ENCODE results near the gene MSX1. TPM values are rescaled to one million over a fixed set of nuclear protein-coding genes. Genes with fewer than 3 reads are reported as not detected.

The MSX1 gene
- total RNA-seq, 2 donors from 2014 or later, result 0.25 to 0.53 TPM

DNA sequence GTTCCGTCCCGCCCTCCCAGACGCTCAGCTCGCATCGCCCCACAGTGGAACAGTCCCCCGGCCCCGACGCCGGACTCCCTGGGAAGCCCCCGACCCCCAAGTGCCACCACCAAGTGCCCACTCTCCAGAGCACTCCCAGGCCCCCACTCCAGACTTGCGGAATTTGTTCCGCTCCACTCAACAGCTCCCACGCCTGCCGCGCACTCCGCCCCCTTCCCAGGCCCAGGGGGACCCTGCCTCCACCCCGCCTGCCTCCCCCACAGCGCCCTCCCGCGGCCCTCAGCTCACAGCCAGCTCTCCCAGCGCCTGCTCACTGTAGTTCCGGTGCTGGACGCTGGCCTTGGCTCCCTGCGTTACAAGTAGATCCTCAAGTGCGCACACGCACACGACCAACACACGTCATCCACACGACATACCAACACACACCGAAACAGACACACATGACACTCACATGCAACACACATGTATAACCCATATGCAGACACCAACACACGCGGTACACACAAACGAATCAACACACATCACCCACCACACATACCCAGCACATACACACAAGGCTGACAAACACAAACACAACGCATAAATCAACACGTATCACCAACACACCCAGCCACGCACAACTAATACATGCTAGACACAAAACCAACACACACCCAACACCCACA lies 8.0 kb downstream of the MSX1 start:
- DNase-seq, result no peak
- no peak overlapping the region for H3K9ac ChIP-seq (ENCODE audit: low read depth in 2 of 2, low read length in 2 of 2)
- no peaks in the 10 kb centered on the region for H3K9me3 ChIP-seq
- TF ChIP-seq, protein P1, sequence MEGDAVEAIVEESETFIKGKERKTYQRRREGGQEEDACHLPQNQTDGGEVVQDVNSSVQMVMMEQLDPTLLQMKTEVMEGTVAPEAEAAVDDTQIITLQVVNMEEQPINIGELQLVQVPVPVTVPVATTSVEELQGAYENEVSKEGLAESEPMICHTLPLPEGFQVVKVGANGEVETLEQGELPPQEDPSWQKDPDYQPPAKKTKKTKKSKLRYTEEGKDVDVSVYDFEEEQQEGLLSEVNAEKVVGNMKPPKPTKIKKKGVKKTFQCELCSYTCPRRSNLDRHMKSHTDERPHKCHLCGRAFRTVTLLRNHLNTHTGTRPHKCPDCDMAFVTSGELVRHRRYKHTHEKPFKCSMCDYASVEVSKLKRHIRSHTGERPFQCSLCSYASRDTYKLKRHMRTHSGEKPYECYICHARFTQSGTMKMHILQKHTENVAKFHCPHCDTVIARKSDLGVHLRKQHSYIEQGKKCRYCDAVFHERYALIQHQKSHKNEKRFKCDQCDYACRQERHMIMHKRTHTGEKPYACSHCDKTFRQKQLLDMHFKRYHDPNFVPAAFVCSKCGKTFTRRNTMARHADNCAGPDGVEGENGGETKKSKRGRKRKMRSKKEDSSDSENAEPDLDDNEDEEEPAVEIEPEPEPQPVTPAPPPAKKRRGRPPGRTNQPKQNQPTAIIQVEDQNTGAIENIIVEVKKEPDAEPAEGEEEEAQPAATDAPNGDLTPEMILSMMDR (IDR thresholded peaks at IDR 0.05), result no peak
- H3K4me1 ChIP-seq, result no peaks in the 10 kb centered on the region
- H3K4me3 ChIP-seq, result no peak overlapping the region
- no peak overlapping the region for H3K27ac ChIP-seq
- peaks cover 99% of the 10 kb centered on the region for H3K27me3 ChIP-seq
- no peaks in the 10 kb centered on the region for H3K36me3 ChIP-seq
- intact Hi-C loops (cut with DNase I), result no loop called here

DNA sequence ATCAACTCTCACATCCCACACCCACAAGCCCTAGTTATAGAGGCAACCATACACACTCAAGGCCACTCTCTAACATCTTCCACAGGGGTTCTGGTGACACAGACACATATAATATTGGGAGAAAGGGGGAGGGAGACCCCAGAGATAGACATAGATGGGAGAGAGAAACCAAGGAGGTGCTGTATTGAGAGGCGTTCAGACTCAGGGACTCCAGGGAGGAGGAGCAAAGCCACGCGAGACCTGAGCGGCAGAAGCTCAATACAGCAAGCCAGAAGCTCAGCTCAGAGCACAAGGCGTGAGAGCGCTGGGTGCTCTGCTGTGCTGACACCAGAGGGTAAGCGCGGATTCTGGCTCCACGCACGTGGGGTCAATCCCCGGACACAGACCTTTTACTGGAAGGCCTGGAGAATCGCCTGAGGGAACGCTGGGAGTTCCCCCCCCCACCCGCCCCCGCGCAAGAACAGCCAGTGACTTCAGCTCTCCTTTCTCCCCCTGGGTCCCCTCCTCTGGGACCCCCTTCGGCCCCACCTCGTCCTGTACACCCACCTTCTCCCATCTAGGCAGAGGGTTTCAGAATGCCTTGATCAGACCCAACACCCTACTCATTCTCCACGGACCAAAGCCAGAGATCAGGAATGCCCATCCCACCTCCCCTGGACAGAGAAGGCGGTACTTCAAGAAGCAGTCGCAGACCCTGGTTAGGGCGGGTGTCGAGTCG lies 8.7 kb downstream of the MSX1 start:
- Histone ChIP-seq H3K36me3 (no peaks in the 10 kb centered on the region), H3K4me1 (no peaks in the 10 kb centered on the region), H3K27ac (no peak overlapping the region), H3K9me3 (no peaks in the 10 kb centered on the region), H3K9ac (ENCODE audit: low read depth in 2 of 2, low read length in 2 of 2) (no peak overlapping the region), H3K27me3 (peaks cover 99% of the 10 kb centered on the region), H3K4me3 (no peak overlapping the region)
- intact Hi-C loops (cut with DNase I), result no loop called here
- no peak for DNase-seq
- TF ChIP-seq, protein P1 (IDR thresholded peaks at IDR 0.05), result no peak

DNA sequence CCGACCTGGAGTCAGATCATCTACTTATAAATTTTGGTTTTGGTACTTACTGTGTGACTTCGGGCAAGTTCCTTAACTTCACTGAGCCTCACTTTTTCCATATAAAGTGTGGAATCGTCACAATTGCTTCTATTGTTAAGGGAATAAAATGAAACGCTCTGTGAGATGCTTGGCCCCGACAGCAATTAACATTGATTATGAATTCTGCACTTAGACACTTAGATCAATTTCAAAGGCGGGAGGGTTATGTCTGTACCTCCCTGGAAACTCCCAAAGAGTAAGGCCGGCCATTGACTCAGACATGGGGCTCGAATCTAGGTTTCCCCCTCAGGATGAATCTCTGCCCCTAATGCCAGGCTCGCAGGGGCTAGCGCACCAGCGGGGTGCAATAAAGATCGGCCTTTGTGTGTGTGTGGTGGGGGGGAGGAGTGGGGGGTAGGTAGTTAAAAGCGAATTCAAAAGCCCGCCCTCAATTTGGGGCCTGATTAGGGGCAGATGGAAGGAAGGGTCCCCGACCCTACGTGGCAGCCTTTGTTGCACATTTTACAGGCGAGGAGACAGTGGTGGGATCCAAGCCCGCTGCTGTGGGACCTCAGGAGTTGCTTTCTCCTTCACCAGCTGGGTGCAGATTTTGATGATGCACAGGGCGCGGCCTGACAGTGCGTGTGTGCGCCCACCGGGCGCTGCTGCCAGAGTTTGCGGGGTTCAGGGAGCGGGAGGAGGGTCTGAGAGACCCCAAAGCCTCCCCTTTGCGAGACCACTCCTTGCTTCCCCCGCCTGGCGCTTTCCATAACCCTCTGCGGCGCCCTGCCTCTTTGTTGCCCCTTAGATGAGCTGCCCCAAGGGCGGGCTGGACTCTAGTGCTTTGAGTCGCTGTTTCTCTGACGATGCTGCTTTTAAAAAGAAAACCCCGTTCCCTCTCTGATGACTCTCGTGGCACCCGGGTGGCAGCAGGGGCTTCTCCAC lies 9.6 kb downstream of the MSX1 start:
- H3K36me3 ChIP-seq, result no peaks in the 10 kb centered on the region
- no peaks in the 10 kb centered on the region for H3K4me1 ChIP-seq
- no peak overlapping the region for H3K4me3 ChIP-seq
- TF ChIP-seq, protein P1 (IDR thresholded peaks at IDR 0.05), result no peak
- H3K27me3 ChIP-seq, result peaks cover 98% of the 10 kb centered on the region
- no peaks in the 10 kb centered on the region for H3K9me3 ChIP-seq
- H3K9ac ChIP-seq (ENCODE audit: low read depth in 2 of 2, low read length in 2 of 2), result no peak overlapping the region
- intact Hi-C loops (cut with DNase I), result no loop called here
- no peak for DNase-seq
- no peak overlapping the region for H3K27ac ChIP-seq

DNA sequence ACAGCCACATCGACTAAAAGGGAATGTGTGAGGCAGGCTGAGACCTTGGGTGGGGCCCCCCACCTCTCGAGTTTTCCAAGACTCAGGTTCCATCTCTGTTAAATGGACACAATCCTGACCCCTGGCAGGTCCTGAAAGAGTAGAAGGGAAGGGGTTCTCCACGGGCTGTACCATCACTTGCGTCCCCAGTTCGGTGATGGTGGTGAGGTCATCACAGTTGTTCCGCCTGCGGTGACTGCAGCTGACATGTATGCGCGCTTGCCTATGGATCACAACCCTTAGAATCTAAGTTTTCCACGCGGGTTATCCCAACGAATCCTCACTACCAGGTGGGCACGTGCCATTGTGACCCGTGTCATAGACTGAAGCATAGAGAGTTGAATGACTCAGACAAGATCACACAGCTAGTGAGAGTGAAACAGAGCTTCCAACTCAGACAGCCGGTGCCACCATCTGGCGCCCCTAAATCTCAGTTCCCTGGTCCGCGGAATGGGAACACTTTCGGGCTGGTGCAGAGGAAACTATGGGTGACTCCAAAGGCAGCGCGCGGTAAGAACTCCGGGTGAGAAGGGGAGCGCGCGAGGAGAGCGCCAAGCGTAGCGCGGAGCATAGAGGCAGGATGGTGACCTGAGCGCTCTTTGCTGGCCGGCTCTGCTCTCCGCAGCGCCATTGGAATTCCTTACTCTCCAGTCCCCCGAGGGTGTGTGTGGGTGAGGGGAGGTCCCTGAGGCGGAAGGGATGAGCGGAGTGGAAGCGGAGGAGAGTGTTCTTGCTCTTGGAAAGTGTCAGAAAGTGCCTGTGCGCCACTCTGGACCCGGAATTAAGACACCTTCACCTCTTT lies 10.5 kb downstream of the MSX1 start:
- Histone ChIP-seq H3K9ac (ENCODE audit: low read depth in 2 of 2, low read length in 2 of 2) (no peak overlapping the region), H3K27ac (no peak overlapping the region), H3K27me3 (peaks cover 92% of the 10 kb centered on the region), H3K4me1 (no peaks in the 10 kb centered on the region), H3K4me3 (no peak overlapping the region), H3K36me3 (no peaks in the 10 kb centered on the region), H3K9me3 (no peaks in the 10 kb centered on the region)
- TF ChIP-seq, protein P1 (IDR thresholded peaks at IDR 0.05), result no peak
- intact Hi-C loops (cut with DNase I), result no loop called here
- DNase-seq, result no peak

All from colonic mucosa (tissue), 4 donors.